Measurements from ENCODE around the gene C11orf54. TPM values are rescaled to one million over a fixed set of nuclear protein-coding genes. Genes with fewer than 3 reads are reported as not detected.

The C11orf54 gene
- total and polyA plus RNA-seq, 2 experiments from 2014 or later = 23.5 to 28.8 TPM

DNA sequence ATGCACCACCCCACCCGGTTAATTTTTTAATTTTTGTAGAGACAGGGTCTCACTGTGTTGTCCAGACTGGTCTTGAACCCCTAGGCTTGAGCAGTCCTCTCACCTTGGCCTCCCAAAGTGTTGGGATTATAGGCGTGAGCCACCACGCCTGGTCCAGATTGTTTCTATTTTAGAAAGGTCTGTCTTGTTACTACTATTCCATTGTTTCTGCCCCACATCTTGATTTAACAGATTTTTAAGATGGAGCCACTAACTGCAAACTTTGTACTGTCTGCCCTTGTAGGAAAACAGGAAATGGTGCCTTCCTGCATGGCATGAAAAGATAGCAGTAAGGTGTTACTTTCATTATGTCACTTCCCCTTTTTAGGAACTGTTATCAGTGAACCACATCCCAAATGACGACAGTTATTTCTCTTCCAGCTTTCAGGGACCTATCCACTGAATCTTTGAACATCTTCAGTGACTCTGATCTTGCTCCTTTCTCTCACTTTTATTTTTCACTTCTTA is 23.4 kb upstream of the C11orf54 start:
- TF ChIP-seq, protein P1, sequence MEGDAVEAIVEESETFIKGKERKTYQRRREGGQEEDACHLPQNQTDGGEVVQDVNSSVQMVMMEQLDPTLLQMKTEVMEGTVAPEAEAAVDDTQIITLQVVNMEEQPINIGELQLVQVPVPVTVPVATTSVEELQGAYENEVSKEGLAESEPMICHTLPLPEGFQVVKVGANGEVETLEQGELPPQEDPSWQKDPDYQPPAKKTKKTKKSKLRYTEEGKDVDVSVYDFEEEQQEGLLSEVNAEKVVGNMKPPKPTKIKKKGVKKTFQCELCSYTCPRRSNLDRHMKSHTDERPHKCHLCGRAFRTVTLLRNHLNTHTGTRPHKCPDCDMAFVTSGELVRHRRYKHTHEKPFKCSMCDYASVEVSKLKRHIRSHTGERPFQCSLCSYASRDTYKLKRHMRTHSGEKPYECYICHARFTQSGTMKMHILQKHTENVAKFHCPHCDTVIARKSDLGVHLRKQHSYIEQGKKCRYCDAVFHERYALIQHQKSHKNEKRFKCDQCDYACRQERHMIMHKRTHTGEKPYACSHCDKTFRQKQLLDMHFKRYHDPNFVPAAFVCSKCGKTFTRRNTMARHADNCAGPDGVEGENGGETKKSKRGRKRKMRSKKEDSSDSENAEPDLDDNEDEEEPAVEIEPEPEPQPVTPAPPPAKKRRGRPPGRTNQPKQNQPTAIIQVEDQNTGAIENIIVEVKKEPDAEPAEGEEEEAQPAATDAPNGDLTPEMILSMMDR (IDR thresholded peaks at IDR 0.05; ENCODE audit: low read depth, low read length) = no peak
- peaks cover 14% of the 10 kb centered on the region for H3K36me3 ChIP-seq
- no peaks in the 10 kb centered on the region for H3K4me1 ChIP-seq (ENCODE audit: low read depth)
- no peak overlapping the region for H3K4me3 ChIP-seq
- DNase-seq (ENCODE audit: low read depth in 1 of 2, low spot score in 1 of 2) = no peak
- H3K27ac ChIP-seq = no peak overlapping the region
- no peaks in the 10 kb centered on the region for H3K27me3 ChIP-seq
- no peaks in the 10 kb centered on the region for H3K9me3 ChIP-seq (ENCODE audit: low read depth)

DNA sequence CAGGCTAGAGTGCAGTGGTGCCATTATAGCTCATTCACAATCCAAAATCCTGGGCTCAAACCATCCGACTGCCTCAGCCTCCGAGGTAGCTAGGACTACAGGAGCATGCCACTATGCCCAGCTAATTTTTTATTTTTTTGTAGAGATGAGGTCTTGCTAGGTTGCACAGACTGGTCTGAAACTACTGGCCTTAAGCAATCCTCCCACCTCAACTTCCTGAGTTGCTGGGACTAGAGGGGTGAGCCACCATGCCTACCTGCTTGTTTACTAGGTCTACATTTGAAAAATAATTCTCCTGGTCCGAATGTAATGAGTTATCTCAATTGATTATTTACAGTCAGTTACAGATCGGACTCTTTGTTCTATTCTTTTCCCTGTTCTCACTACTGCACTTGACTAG is 22.2 kb upstream of the C11orf54 start:
- DNase-seq (ENCODE audit: low read depth in 1 of 2, low spot score in 1 of 2) = no peak
- H3K27ac ChIP-seq = no peak overlapping the region
- H3K4me3 ChIP-seq = no peak overlapping the region
- peaks cover 24% of the 10 kb centered on the region for H3K36me3 ChIP-seq
- H3K9me3 ChIP-seq (ENCODE audit: low read depth) = no peaks in the 10 kb centered on the region
- H3K4me1 ChIP-seq (ENCODE audit: low read depth) = no peaks in the 10 kb centered on the region
- TF ChIP-seq, protein P1 (IDR thresholded peaks at IDR 0.05; ENCODE audit: low read depth, low read length) = no peak
- no peaks in the 10 kb centered on the region for H3K27me3 ChIP-seq

DNA sequence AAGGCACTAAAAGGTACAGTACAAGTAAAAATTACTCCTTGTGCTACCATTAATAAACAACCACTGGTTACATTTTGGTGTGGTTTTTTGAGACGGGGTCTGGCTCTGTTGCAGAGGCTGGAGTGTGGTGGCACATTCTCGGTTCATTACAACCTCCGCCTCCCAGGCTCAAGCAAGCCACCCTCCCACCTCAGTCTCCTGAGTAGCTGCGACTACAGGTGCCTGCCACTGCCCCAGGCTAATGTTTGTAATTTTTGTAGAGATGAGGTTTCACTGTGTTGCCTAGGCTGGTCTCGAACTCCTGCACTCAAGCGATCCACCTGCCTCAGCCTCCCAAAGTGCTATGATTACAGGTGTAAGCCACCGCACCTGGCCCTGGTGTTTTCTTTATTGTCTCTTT is 20.9 kb upstream of the C11orf54 start:
- no peak for DNase-seq (ENCODE audit: low read depth in 1 of 2, low spot score in 1 of 2)
- Histone ChIP-seq H3K4me3 (no peak overlapping the region), H3K9me3 (ENCODE audit: low read depth) (no peaks in the 10 kb centered on the region), H3K27me3 (no peaks in the 10 kb centered on the region), H3K36me3 (peaks cover 33% of the 10 kb centered on the region), H3K4me1 (ENCODE audit: low read depth) (no peaks in the 10 kb centered on the region), H3K27ac (no peak overlapping the region)
- TF ChIP-seq, protein P1 (IDR thresholded peaks at IDR 0.05; ENCODE audit: low read depth, low read length) = no peak

DNA sequence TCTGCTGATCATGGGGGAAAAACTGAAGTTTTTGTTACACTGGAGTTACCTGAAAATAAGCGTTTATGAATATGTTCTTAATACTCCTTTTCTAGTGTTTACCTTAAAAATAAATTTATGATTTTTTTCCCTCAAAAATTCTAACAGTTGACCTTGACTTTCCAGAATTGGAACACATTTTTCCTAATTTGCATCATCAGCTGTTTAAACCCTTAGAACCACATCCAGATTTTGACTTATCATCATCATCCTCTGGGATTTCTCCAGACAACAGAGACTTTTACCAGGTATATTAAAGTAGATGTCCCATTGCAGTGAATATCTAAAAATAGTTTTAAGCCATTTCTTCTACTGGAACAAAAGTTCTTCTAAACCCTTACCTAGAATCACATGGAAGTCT is 17.4 kb upstream of the C11orf54 start:
- no peak overlapping the region for H3K27ac ChIP-seq
- no peaks in the 10 kb centered on the region for H3K4me1 ChIP-seq (ENCODE audit: low read depth)
- TF ChIP-seq, protein P1 (IDR thresholded peaks at IDR 0.05; ENCODE audit: low read depth, low read length) = no peak
- no peaks in the 10 kb centered on the region for H3K27me3 ChIP-seq
- H3K9me3 ChIP-seq (ENCODE audit: low read depth) = no peaks in the 10 kb centered on the region
- DNase-seq (ENCODE audit: low read depth in 1 of 2, low spot score in 1 of 2) = no peak
- peaks cover 58% of the 10 kb centered on the region for H3K36me3 ChIP-seq
- no peak overlapping the region for H3K4me3 ChIP-seq

DNA sequence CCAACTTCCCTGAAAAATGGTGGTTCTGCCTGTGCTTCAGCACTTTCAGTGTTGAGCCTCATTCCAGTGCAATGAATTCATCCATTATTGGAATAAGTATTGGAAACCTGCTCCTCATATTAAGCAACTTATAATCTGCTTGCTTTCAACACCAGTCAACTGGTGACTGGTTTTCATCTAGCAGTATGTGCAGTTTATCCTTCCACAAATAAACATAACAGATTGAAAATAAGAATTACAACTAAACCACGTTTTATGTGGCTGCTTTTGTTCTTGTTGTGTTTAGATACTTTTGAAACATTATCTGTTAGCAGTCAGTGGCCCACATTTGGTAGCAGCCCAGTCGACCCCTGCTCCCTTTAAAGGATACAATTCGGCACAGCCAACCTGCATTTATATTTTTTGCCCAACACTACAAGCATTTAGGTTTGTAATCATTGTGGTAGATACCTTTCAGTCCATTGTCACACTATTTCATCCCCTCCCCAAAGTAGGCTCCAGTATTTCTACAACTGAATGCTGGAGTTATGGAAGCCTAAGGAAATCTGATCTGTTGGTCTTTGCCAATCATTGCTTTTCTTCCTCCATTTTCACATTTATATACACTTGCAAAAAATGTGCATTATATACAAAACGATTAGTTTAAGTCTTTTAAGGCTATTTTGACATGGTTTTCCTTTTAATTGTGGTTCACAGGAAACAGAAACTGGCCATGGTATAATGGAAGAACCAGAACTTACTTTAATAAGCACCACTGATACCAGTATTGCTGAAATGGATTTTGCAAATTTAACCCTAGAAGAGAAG is 13.3 kb upstream of the C11orf54 start:
- no peak overlapping the region for H3K4me3 ChIP-seq
- H3K27me3 ChIP-seq = no peaks in the 10 kb centered on the region
- no peak for DNase-seq (ENCODE audit: low read depth in 1 of 2, low spot score in 1 of 2)
- H3K27ac ChIP-seq = peak overlapping the region; percentile 75
- TF ChIP-seq, protein P1 (IDR thresholded peaks at IDR 0.05; ENCODE audit: low read depth, low read length) = no peak
- no peaks in the 10 kb centered on the region for H3K4me1 ChIP-seq (ENCODE audit: low read depth)
- peaks cover 91% of the 10 kb centered on the region for H3K36me3 ChIP-seq
- no peaks in the 10 kb centered on the region for H3K9me3 ChIP-seq (ENCODE audit: low read depth)
